IPS-18c (cell line): ENCODE data around the gene TNPO2.
"Not testable (repeated sequence)": the region's sequence is repeated elsewhere in the genome, so short reads cannot be mapped to it uniquely, and the experiment has no call there.

Source experiments
- H3K4me3 ChIP-seq: 2 replicates; pipeline ENCODE4 v1.7.0; 2013; ENCODE audit warnings: low read depth, mild to moderate bottlenecking, low read length, moderate library complexity; ENCODE audit not compliant: insufficient read depth
- H3K9me3 ChIP-seq: one replicate; pipeline ENCODE4 v1.6.1; 2013; ENCODE audit warnings: mild to moderate bottlenecking, low read length, moderate library complexity; ENCODE audit not compliant: control insufficient read depth, insufficient read depth

TNPO2 gene

DNA sequence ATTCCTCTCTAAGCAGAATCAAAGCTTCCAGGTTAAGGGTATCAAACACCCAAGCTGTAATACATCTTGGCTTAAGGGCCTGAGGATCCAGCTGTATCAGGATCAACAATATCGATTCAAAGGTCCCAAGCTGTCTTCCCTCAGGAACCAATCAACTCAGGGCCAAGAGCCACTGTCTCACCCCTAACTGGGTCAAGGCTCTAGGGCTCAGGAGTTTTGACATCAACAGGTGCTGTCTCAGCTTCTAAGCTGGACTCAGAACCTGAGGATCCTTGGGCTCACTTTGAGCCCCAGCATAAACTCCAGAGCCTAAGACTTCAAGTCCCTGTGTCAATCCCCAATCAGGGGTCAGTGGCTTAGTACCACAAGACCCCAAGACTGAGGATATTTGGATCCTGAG lies 28.2 kb downstream of the TNPO2 start:
- H3K4me3 ChIP-seq, result peak overlapping the region; percentile 94

DNA sequence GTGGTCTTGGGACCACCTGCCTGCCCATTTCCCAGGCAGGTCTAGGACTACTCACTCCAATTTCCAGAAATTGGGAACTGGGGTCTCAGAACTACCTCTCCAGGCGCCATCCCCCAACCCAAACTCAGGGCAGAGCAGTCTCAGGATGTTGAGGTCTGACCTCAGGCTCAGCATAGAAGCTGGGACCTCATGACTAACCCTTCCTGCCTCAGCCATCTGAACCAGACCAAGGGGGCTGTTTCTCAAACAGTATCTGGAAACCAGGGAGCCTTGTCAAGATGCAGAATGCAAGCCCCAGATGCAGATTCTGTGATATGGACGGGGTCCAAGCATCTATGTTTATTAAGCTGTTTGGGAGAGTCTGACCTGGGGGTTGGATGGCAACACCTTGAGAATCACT lies 28.6 kb downstream of the TNPO2 start:
- no peak overlapping the region for H3K4me3 ChIP-seq

More for the DNA sequence above, 28.2 kb downstream of the TNPO2 start:
- no peaks in the 10 kb centered on the region for H3K9me3 ChIP-seq

DNA sequence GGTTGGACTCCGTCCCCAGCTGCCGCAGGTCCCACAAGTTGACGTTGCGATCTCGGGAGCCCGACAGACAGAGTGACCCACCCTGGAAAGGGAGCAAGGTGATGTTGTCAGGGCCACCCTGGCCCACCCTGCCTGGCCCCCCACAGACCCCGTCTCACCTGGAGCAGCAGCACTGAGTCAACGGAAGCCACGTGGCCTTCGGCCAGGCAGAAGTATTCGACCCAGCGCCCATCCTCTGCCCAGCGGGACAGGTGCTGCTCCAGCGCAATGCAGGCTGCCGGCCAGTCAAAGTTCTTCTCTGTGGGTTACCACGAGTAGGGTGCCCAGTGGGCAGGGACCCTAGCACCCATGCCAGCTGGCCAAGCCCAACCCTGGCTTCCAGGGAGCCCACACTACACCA lies 29.1 kb downstream of the TNPO2 start:
- H3K4me3 ChIP-seq, result no peak overlapping the region
- no peaks in the 10 kb centered on the region for H3K9me3 ChIP-seq

More for the DNA sequence above, 28.6 kb downstream of the TNPO2 start:
- H3K9me3 ChIP-seq, result no peaks in the 10 kb centered on the region

DNA sequence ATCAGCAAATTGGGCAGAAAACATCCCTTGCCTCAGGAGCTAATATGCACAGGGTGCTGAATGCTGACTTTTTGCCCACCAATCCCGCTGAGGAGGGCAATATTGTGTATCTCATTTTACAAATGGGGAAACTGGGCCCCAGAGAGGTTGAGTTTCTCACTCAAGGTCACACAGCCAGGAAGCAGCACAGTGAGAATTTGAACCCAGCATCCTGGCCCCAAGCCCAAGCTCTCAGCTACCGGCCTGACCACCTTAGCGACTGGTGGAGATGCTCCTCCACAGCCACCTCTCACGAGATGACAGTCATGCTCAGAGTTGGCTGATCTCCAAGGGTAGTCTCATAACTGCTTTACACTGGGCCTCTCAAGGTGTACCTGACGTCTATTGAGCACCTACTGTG lies 30.8 kb downstream of the TNPO2 start:
- Histone ChIP-seq H3K4me3 (no peak overlapping the region), H3K9me3 (no peaks in the 10 kb centered on the region)

DNA sequence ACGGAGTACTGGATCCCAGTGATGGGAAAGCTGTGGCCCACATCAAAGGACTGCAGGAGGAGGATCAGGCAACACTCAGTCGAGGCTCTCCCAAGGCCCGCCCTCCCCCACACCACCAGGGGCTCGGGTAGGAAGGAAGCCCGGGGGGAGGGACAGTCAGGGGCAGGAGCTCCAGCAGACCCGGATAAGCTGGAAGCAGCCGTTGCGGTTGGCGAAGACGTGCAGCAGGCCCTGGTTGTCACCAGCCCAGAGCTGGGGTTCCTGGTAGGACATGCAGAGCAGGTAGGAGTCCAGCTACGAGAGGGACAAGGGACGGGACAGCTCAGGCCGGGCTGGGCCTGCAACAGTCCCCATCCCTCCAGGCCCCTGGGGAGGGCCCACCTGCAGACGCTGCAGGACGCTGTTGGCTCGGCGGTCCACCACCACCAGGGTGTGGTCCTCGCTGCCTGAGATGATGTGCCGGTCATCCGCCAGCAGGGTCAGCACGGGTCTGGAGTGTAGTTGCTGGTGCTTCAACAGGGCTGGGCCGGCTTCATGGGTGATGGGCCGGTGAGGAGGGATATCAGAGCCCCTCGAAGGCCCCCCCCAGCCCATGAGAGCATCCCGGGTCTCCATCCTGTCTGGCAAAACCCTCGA lies 34.0 kb downstream of the TNPO2 start:
- H3K4me3 ChIP-seq, result no peak overlapping the region

DNA sequence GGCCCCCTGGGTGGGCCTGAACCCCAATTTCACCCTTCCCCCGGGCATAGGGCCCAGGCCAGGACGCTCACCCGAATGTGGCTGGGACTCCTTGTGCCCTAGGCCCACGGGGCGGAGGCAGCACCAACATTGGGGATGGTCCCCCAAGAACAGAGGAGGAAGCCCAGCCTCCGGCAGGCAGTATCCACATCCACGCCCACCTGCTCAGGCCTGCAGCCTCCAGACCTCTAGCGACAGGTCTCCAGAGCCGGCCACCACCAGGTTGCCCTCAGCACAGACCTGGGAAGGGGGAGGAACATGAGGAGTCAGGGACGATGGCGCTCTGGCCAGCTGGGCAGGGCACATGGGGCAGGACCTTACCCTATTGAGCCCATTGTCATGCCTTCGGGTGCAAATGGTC lies 34.7 kb downstream of the TNPO2 start:
- no peaks in the 10 kb centered on the region for H3K9me3 ChIP-seq
- H3K4me3 ChIP-seq, result no peak overlapping the region

More for the DNA sequence above, 34.0 kb downstream of the TNPO2 start:
- H3K9me3 ChIP-seq, result no peaks in the 10 kb centered on the region

DNA sequence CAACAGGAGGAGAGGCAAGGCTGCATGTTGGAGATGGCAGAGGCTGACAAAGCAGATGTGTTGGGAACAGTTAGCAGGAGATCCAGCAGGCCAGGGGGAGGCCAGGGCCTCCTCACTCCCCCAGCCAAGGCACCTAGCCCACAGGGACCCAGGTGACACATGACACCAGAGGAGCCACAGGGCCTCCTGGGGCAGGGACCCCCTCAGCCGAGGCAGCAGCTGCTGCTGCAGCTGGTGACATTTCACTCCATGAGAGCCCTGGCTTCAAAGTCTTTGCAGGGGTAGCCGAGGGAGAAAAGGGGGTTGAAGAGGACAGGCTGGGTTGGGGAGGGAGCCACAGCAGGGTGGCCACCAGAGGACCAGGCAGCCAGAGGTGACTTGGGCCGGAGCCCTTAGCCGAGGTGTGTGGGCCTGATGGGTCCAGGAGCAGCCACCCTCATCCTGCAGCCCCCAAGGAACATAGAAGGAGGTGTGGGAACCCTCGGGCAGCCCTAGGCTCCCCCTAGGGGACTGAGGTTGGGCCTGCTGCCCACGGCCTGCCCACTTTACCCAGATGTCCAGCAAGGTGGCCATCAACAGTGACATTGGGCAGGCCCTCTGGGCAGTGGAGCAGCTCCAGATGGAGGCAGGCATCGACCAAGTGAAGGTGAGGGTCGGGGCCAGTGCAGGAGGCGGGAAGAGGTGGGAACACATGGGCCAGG lies 36.1 kb downstream of the TNPO2 start, which contains the start of gene GNG14:
GNG14 (plus strand) TSS at position 503 of the 701 bp plus-strand sequence; CDS start at position 554, 51 bp downstream.
- H3K4me3 ChIP-seq, result no peak within 1 kb of the TSS

DNA sequence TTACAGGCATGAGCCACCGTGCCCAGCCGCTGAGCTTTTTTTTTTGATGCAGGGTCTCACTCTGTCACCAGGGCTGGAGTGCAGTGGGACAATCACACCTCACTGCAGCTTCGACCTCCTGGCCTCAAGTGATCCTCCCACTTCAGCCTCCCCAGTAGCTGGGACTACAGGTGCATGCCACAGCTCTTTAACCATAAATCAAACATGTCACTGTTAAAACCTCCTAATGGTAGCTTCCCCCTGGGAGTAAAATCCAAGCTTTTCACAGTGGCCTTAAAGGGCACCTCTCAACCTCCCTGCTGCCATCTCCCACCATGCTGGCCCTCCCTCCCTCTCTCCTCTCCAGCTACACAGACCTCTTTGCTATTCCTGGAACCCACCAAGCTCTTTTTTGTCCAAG lies 37.9 kb downstream of the TNPO2 start:
- no peaks in the 10 kb centered on the region for H3K9me3 ChIP-seq
- H3K4me3 ChIP-seq, result no peak overlapping the region

More for the DNA sequence above, 36.1 kb downstream of the TNPO2 start, which contains the start of gene GNG14:
- H3K9me3 ChIP-seq, result no peaks in the 10 kb centered on the region

DNA sequence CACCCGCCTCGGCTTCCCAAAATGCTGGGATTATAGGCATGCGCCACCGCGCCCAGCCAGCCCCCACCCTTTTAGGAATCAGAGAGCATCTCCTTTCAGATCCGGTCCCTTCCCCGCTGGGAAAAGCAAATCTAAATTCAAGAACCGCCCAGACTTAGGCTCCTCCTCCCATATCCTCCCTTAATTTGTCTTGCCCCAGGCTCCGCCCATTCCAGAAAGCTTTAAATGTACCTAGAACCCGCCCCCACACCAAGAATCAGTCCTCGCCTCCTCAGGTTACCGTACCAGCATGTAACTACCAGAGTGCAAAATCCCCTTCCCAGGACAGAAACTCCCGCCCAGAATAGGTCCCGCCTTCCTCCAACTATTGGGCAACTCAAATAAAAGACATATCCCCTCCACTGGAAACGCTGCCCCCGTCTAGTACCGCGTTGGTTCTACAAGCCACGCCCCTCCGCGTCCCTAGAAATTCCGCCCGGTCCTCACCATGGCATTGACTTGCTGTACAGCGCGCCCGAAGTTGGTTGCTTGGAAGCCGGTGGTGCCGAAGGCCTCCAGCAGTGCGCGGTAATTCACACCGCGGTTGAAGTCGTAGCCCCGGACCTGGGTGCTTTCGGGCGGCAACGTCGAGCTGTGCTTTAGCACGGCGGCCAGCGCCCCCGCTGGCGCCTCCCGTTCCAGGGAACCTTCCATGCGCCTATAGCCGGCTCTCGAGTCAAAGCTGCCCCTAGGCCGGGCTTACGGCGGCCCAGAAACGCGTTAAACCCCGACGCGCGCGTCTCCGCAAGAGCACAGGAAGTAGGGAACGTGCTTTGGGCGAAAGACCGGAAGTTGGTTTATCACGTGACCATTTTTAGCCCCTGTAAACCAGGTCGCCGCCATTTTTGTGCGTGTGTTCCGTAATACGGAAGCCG lies 42.4 kb downstream of the TNPO2 start, which contains the start of gene DHPS:
DHPS (minus strand) TSS at position 807 of the 914 bp plus-strand sequence; CDS start at position 693, 114 bp downstream.
- H3K4me3 ChIP-seq, result peak within 1 kb of the TSS; percentile 90

DNA sequence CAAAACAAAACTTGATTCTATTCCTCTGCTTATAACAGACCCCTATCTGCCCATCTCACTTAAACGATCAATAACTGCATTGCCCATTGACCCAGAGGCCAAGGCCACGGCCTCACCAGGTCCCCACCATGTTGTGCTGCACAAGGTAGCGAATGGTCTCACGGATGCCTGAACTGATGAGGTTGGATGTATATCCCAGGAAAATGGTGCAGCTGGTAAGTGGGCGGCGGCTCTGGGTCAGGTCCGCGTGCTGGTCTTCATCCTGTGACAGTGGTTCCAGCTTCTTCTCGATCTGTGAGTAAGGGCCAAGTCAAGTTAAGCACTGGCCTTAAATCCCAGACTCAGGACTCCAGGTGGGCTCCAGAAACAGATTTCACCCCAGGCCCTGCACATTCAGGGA lies 43.7 kb downstream of the TNPO2 start:
- Histone ChIP-seq H3K9me3 (no peaks in the 10 kb centered on the region), H3K4me3 (no peak overlapping the region)

More for the DNA sequence above, 42.4 kb downstream of the TNPO2 start, which contains the start of gene DHPS:
- no peaks in the 10 kb centered on the region for H3K9me3 ChIP-seq

DNA sequence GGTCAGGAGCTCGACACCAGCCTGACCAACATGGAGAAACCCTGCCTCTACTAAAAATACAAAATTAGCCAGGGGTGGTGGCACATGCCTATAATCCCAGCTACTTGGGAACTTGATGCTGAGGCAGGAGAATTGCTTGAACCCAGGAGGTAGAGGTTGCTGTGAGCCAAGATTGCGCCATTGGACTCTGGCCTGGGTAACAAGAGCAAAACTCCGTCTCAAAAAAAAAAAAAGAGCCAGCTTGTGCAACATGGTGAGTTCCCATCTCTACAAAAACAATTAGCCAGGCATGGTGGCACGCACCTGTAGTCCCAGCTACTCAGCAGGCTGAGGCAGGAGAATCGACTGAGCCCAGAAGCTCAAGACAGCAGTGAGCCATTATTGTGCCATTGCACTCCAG lies 45.7 kb downstream of the TNPO2 start:
- H3K4me3 ChIP-seq, H3K9me3 ChIP-seq: not testable (repeated sequence)

DNA sequence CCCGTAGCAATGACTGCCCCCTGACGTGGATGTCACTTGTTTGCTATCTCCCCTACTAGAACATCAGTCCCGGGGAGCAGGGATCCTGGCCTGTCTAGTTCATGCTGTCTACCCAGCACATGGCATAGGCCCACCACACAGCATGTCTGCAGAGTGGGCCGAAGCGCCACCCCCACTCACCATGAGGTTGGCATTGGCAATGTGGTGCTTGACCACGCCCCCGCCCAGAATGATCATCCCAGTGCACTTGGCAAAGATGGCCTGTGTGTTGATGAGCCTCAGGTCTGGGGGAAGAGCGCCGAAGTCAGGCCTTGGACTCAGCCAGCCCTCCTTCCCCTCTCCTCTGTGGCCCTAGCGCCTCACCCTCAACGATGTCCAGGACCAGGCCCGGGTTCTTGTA lies 46.8 kb downstream of the TNPO2 start:
- Histone ChIP-seq H3K4me3 (no peak overlapping the region), H3K9me3 (no peaks in the 10 kb centered on the region)

DNA sequence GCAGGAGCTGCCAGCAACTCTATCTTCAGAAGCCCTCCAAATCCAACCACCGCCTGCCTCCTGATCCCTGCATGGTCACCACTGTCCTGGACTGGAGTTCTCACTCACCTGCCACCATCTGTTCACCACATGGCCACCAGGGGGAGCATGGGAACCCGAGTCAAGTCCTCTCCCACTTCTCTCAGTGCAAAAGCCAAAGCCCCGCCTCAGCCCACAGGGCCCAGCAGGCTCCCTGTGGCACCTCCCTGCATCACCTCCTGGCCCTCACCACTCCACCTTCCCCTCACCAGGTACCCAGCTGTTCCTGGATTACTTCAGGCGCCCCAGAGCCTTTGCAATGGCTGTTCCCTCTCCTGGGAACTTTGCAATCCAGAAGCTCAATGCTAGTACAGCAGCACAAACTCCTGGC lies 47.3 kb downstream of the TNPO2 start:
- no peak overlapping the region for H3K4me3 ChIP-seq
- H3K9me3 ChIP-seq, result no peaks in the 10 kb centered on the region

DNA sequence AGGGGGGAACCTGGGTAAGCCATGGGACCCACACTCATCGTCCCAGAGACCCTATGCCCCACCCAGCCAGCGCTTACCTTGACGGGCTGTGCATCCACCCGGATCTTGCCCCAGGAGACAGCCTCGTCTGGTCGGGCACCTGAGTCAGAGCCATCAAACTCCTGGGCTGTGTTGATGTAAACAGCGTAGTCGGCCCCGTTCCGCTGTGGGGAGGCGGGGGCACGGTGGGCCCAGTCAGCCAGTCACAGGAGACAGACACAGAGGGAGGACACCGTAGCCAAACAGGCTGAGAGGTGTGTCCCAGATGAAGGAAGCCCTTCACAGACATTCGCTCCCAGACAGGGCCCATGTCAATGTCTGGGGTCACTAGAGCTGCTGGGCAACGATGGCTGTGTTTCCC lies 47.8 kb downstream of the TNPO2 start:
- Histone ChIP-seq H3K9me3 (no peaks in the 10 kb centered on the region), H3K4me3 (no peak overlapping the region)

DNA sequence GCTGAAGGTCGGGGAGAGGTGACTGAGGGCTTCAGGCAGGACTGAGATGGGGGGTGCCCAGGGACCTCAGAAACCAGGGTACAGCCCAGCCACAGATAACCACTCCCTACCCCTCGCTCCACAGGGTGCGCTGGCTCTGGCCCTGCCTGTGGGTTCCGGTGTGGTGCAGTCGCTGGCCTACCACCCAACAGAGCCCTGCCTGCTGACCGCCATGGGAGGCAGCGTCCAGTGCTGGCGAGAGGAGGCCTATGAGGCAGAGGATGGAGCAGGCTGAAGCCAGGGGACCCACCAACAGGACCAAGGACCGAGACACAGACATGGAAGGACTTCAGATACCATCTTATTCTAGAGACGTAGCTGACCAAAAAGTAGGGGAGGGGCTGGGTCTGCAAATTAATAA lies 48.3 kb downstream of the TNPO2 start:
- no peaks in the 10 kb centered on the region for H3K9me3 ChIP-seq
- no peak overlapping the region for H3K4me3 ChIP-seq

DNA sequence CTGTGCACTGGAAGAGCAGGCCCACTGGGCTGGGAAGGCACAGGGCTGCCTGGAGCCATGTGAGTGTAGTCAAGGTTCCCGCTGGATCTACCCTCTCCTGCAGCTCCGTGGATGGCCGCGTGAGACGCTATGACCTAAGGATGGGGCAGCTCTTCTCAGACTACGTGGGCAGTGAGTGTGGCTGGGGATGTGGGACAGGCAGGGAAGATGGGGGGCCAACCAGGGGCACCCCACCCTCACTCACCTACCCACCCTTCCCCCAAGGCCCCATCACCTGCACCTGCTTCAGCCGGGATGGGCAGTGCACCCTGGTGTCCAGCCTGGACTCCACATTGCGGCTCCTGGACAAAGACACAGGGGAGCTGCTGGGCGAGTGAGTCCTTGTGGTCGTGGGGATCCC lies 51.0 kb downstream of the TNPO2 start:
- Histone ChIP-seq H3K9me3 (no peaks in the 10 kb centered on the region), H3K4me3 (no peak overlapping the region)

DNA sequence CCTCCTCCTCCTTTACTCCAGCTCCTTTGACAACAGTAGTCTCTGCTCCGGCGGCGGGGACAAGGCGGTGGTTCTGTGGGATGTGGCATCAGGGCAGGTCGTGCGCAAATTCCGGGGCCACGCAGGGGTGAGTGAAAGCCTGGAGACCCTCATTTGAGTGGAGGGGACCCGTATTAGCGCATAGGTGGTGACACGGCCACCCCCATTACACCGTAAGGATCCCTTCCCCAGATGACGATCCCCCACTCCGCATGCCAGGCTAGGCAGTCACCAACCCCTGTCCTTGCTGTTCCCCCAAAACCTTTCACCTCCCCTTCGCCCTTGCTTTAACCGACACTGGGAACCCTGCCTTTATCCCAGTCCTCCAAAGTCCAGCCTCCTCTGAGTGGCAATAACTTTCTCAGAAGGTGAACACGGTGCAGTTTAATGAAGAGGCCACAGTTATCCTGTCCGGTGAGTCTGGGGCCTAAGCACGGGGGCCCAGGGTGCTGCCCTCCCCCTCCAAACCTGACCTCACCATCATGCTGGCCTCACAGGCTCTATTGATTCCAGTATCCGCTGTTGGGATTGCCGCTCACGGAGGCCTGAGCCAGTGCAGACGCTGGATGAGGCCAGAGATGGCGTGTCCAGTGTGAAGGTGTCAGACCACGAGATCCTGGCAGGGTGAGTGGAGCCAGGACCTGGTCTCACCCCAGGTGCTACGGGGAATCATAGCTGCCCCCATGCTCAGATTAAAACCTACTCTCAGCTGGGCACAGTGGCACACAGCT lies 53.4 kb downstream of the TNPO2 start:
- H3K4me3 ChIP-seq, result peak overlapping the region; percentile 94
- H3K9me3 ChIP-seq, result peaks cover 2% of the 10 kb centered on the region
